Kidney (tissue), 14 donors: ENCODE data around the gene KLHL18. TPM values are rescaled to one million over a fixed set of nuclear protein-coding genes. Genes with fewer than 3 reads are reported as not detected.

ENCODE experiments used
- DNase-seq, 5 donors: peaks; one replicate each; pipeline ENCODE4 v3.0.0-alpha.2; 2013 to 2020
- FAIRE-seq: peaks from 2 replicates; lab custom pipeline; 2012; peaks lifted over from hg19 to GRCh38; lab: Jason Lieb, UNC
- H3K27ac ChIP-seq, 2 donors: one replicate each; pipeline ENCODE4 v1.7.0; 2013; ENCODE audit warnings: low read depth in 2 of 2, low read length in 2 of 2, inconsistent platforms in 1 of 2
- H3K27me3 ChIP-seq: one replicate; pipeline ENCODE4 v1.7.1; 2013; ENCODE audit warnings: low read length, inconsistent platforms; ENCODE audit not compliant: control insufficient read depth, insufficient read depth
- H3K36me3 ChIP-seq, 3 donors: one replicate each; pipeline versions ENCODE4 v1.7.0 to v1.7.1; 2013; ENCODE audit warnings: low read length in 3 of 3, control low read depth in 1 of 3, inconsistent platforms in 1 of 3; ENCODE audit not compliant: insufficient read depth in 3 of 3, control insufficient read depth in 2 of 3
- H3K4me1 ChIP-seq, 3 donors: one replicate each; pipeline versions ENCODE4 v1.7.0 to v1.7.1; 2013; ENCODE audit warnings: low read length in 3 of 3, inconsistent platforms in 1 of 3, low read depth in 1 of 3; ENCODE audit not compliant: control insufficient read depth in 2 of 3, insufficient read depth in 2 of 3
- H3K4me3 ChIP-seq, 3 donors: one replicate each; pipeline versions ENCODE4 v1.7.0 to v1.8.1; 2013; ENCODE audit warnings: low read length in 3 of 3, control low read depth in 1 of 3, inconsistent platforms in 1 of 3
- H3K9ac ChIP-seq, 3 donors: one replicate each; pipeline versions ENCODE4 v1.7.0 to v1.7.1; 2013; ENCODE audit warnings: low read length in 3 of 3, control low read depth in 1 of 3, inconsistent platforms in 1 of 3
- H3K9me3 ChIP-seq, 3 donors: one replicate each; pipeline versions ENCODE4 v1.7.0 to v1.7.1; 2013; ENCODE audit warnings: low read length in 3 of 3, control low read depth in 1 of 3, inconsistent platforms in 1 of 3; ENCODE audit not compliant: control insufficient read depth in 2 of 3, insufficient read depth in 1 of 3
- intact Hi-C: fragments of 100-400 bp; cut with DNase I; formaldehyde crosslinking; loops from one replicate; pipeline ENCODE4 v1.11.1; 2022
- polyA plus RNA-seq: library from polyadenylated mRNA; stranded (reverse); fragments of 350-450 nt; fragmentation: Illumina TruSeq; extraction: RNeasy Lipid Tissue Mini Kit (QIAGEN cat#74804); gene quantifications from one replicate; pipeline ENCODE4 v1.2.3, GENCODE V29; 2014; ENCODE audit warnings: low read depth, low replicate concordance; ENCODE audit not compliant: insufficient read depth
- total RNA-seq: library from RNA; stranded (reverse); fragmentation: NEBNext Ultra II Directional; extraction: Animal tissue kit (Norgen Biotek cat#: 25700); gene quantifications from one replicate; pipeline ENCODE4 v1.2.1, GENCODE V29; 2021
- TF ChIP-seq, protein P1 (sequence below): IDR thresholded peaks from 3 replicates; pipeline ENCODE4 v1.5.1; 2012; ENCODE audit warnings: mild to moderate bottlenecking, moderate library complexity, borderline replicate concordance; ENCODE audit not compliant: insufficient read depth; ENCODE audit errors: extremely low read depth
- donor health status: control.
- donor health status: control.
- donor health status: control.
- donor health status: control.
- donor health status: control.
- donor health status: DM: yes; HTN: yes; CAD: no.
- donor health status: Normal renal cell carcinoma (clear cell type).

The KLHL18 gene
- total and polyA plus RNA-seq, 2 donors from 2014 or later: 10.6 to 31.1 TPM

DNA sequence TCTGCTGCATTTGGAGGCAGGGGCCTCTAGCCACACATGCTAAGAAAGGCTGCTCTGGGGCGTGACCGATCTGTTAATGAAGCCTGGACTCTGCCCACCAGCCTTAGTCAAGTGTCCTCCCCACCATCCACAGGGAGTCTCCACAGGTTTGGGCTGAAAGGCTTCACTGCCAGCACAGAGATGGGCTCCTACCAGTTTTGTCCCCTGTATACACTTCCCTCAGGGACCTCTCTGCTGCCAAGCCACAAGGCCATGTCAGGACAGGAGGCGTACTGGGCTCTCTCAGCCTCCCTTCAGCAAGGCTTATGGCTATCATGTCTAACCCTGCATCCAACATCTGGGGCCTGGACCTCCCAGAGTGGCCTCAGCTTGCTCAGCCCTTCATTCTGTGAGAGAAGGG lies 23.6 kb upstream of the KLHL18 start:
- TF ChIP-seq, protein P1, sequence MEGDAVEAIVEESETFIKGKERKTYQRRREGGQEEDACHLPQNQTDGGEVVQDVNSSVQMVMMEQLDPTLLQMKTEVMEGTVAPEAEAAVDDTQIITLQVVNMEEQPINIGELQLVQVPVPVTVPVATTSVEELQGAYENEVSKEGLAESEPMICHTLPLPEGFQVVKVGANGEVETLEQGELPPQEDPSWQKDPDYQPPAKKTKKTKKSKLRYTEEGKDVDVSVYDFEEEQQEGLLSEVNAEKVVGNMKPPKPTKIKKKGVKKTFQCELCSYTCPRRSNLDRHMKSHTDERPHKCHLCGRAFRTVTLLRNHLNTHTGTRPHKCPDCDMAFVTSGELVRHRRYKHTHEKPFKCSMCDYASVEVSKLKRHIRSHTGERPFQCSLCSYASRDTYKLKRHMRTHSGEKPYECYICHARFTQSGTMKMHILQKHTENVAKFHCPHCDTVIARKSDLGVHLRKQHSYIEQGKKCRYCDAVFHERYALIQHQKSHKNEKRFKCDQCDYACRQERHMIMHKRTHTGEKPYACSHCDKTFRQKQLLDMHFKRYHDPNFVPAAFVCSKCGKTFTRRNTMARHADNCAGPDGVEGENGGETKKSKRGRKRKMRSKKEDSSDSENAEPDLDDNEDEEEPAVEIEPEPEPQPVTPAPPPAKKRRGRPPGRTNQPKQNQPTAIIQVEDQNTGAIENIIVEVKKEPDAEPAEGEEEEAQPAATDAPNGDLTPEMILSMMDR: no peak
- Histone ChIP-seq H3K9me3 (no peaks in the 10 kb centered on the region), H3K27me3 (no peaks in the 10 kb centered on the region), H3K4me3 (no peak overlapping the region), H3K9ac (no peak overlapping the region), H3K36me3 (no peaks in the 10 kb centered on the region), H3K4me1 (peaks cover 0 to 5% (median 5%) of the 10 kb centered on the region in 3 donors), H3K27ac (no peak overlapping the region)
- DNase-seq: peak in 4 of 5 donors; percentile 6 to 20 (median 12)
- intact Hi-C loops: no loop called here
- no peak for FAIRE-seq

DNA sequence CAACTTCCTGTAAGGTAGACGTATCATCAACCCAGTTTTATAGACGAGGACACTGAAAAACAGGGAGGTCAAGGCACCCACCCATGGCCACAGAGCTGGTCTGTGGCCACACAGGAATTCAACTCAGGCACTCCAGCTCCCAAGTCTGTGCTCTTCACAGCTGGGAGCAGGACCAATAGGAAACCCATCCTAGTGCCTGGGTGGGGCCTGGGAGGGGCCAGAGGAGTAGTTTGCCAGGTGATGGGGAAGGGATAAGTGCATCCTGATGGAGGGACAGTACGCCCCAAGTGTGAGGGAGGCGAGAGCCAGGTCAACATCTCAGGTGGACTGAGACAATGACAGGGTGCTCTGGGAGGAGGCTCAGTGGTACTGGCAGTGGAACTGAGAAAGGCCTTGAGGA lies 22.1 kb upstream of the KLHL18 start:
- H3K9me3 ChIP-seq: no peaks in the 10 kb centered on the region
- no peaks in the 10 kb centered on the region for H3K36me3 ChIP-seq
- no peaks in the 10 kb centered on the region for H3K27me3 ChIP-seq
- FAIRE-seq (no peak), DNase-seq (peak in 1 of 5 donors; percentile 18)
- TF ChIP-seq, protein P1: no peak
- H3K4me3 ChIP-seq: no peak overlapping the region
- no peak overlapping the region for H3K27ac ChIP-seq
- H3K4me1 ChIP-seq: peaks cover 0 to 5% (median 5%) of the 10 kb centered on the region in 3 donors
- no peak overlapping the region for H3K9ac ChIP-seq
- intact Hi-C loops: no loop called here

DNA sequence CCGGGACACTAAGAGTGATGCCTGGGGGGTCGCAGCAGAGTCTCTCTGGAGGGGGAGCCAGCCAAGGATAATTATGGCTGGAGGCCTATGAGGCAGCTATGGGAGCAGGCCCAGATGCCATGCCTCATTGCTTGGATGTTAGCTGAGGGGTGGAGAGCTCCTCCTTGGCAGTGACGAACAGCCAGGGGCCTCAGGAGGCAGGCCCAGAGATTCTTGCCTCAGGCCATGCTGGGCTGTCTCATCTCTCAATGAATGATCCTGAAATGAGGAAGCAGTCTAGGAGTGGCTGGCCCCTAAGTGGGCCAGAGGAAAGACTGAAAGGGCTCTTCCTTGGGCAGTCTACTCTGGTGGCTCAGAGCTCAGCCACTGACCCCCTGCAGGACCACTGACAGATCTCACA lies 21.4 kb upstream of the KLHL18 start:
- Histone ChIP-seq H3K9me3 (no peaks in the 10 kb centered on the region), H3K9ac (no peak overlapping the region), H3K27me3 (no peaks in the 10 kb centered on the region), H3K4me1 (peaks cover 0 to 5% (median 5%) of the 10 kb centered on the region in 3 donors), H3K27ac (no peak overlapping the region), H3K36me3 (no peaks in the 10 kb centered on the region), H3K4me3 (no peak overlapping the region)
- intact Hi-C loops: no loop called here
- DNase-seq (peak in 1 of 5 donors; percentile 28), FAIRE-seq (no peak)
- TF ChIP-seq, protein P1: no peak

DNA sequence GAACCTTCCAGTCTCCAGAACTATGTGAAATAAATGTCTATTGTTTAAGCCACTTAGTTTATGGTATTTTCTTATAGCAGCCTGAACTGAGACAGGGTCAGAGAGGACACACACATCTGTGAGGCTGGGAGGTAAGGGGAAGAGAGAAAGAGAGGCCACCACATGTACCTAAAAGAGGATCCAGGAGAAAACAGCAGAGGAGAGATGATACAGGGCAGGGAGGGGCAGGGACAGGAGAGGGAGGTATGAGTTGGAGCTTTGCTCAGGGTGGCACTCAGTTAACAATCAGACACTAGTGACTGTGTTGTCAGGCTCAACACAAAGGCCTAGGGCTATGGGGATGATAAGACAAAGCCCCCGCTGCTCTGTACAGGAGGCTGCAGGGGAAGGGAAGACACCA lies 17.7 kb upstream of the KLHL18 start:
- Histone ChIP-seq H3K4me1 (peaks cover 0 to 4% (median 0%) of the 10 kb centered on the region in 3 donors), H3K27me3 (no peaks in the 10 kb centered on the region), H3K4me3 (no peak overlapping the region), H3K9me3 (no peaks in the 10 kb centered on the region), H3K9ac (no peak overlapping the region), H3K36me3 (no peaks in the 10 kb centered on the region), H3K27ac (no peak overlapping the region)
- DNase-seq (no peak), FAIRE-seq (no peak)
- TF ChIP-seq, protein P1: no peak
- intact Hi-C loops: no loop called here
